ENCODE data around the gene SLC35F4.

DNA sequence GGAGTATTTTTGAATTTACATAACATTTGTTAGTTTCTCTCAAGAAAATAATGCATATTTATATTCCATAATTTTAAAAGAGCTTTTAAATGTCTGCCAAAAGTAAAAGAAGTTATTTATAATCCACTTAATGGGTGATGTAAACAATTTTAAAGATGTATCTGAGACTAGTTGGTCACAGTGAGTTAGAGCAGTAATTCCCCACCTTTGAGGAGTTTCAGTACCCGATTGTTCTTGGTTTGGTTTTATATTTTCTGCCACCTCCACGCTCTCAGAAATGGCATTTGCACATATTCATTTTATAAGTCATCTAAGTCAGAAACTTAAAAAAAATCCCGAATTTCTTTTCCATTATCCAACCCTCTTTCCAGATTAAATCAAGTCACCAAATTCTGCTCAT is 153.2 kb downstream of the SLC35F4 start:
- TF ChIP-seq CTCF (IDR thresholded peaks at IDR 0.05) (no peak), POLR2AphosphoS5 (IDR thresholded peaks at IDR 0.05) (no peak), POLR2A (IDR thresholded peaks at IDR 0.05) (no peak), EP300 (IDR thresholded peaks at IDR 0.05) (no peak)

Data from upper lobe of left lung (tissue), 4 donors.